ENCODE measurements around the gene CELF2. TPM values are rescaled to one million over a fixed set of nuclear protein-coding genes. Genes with fewer than 3 reads are reported as not detected.
A peak's percentile ranks its signal among the peaks of the same experiment; 100 is the strongest.

The CELF2 gene
- total RNA-seq, 1 donor from 2014 or later: 14.4 TPM

DNA sequence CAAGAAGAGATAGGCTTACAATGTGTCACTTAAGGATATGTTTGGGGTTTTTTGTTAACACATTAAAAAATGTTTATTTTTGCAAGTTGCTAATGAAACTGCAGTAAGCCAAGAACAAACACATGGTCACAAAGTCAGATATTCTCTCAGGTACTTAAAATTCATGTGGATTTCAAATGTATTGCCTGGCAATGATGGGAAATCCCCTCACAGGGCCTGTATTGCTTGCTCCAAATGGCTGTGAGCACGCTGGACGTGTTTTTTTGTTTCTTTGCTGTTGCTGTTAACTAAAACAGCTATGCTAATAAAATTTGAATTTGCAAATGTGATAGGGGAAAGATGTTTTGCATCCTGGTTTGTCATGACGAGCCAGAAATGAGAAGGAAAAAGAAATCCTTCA is 3.8 kb upstream of the CELF2 start:
- TF ChIP-seq, protein P1, sequence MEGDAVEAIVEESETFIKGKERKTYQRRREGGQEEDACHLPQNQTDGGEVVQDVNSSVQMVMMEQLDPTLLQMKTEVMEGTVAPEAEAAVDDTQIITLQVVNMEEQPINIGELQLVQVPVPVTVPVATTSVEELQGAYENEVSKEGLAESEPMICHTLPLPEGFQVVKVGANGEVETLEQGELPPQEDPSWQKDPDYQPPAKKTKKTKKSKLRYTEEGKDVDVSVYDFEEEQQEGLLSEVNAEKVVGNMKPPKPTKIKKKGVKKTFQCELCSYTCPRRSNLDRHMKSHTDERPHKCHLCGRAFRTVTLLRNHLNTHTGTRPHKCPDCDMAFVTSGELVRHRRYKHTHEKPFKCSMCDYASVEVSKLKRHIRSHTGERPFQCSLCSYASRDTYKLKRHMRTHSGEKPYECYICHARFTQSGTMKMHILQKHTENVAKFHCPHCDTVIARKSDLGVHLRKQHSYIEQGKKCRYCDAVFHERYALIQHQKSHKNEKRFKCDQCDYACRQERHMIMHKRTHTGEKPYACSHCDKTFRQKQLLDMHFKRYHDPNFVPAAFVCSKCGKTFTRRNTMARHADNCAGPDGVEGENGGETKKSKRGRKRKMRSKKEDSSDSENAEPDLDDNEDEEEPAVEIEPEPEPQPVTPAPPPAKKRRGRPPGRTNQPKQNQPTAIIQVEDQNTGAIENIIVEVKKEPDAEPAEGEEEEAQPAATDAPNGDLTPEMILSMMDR (conservative IDR thresholded peaks at IDR 0.05): no peak
- no peak overlapping the region for H3K27ac Mint-ChIP-seq
- no peaks in the 10 kb centered on the region for H3K36me3 Mint-ChIP-seq
- peaks cover 75% of the 10 kb centered on the region for H3K27me3 Mint-ChIP-seq
- no peak overlapping the region for H3K4me3 Mint-ChIP-seq
- H3K4me1 Mint-ChIP-seq (ENCODE audit: unreplicated experiment): peaks cover 11% of the 10 kb centered on the region
- H3K9me3 Mint-ChIP-seq: no peaks in the 10 kb centered on the region
- no peak for DNase-seq (ENCODE audit: extremely low spot score, unreplicated experiment)

DNA sequence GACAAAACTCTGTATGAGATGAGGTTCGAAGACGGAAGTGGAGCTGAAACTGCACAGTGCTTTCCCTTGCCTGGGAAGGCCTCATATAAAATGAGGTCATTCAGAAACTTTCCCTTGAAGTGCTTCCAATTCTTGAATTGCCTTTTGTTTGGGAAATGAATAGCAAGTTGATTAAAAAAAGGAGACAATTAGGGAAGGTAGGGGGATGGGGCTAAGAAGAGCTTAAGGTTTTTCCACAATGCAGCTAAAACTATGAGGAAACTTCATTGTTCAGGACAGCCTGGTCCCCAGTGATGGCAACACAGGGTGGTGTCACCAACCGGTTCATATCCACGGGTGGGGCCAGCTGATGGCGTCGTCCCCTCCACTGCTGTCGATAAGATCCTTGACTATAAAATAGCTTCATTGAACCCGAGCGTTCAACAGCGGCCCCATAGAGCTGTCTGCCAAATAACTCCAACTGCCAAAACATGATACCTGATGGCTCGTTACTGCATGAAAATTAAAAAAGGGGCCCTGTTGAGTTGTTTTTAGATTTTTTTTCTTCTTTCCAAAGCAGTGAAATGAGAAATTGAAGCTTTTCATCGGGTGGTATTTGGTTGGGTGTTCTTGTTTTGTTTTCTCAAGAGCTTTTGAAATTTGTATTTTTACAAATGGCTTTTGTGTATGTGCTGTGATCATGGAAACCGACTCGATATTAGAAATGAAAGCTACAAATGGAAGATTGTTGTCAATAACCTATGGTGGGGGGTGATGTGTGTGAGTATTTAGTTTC is 2.8 kb upstream of the CELF2 start:
- no peak overlapping the region for H3K4me3 Mint-ChIP-seq
- no peaks in the 10 kb centered on the region for H3K9me3 Mint-ChIP-seq
- TF ChIP-seq, protein P1 (conservative IDR thresholded peaks at IDR 0.05): no peak
- H3K36me3 Mint-ChIP-seq: no peaks in the 10 kb centered on the region
- peaks cover 79% of the 10 kb centered on the region for H3K27me3 Mint-ChIP-seq
- peaks cover 11% of the 10 kb centered on the region for H3K4me1 Mint-ChIP-seq (ENCODE audit: unreplicated experiment)
- no peak for DNase-seq (ENCODE audit: extremely low spot score, unreplicated experiment)
- no peak overlapping the region for H3K27ac Mint-ChIP-seq

DNA sequence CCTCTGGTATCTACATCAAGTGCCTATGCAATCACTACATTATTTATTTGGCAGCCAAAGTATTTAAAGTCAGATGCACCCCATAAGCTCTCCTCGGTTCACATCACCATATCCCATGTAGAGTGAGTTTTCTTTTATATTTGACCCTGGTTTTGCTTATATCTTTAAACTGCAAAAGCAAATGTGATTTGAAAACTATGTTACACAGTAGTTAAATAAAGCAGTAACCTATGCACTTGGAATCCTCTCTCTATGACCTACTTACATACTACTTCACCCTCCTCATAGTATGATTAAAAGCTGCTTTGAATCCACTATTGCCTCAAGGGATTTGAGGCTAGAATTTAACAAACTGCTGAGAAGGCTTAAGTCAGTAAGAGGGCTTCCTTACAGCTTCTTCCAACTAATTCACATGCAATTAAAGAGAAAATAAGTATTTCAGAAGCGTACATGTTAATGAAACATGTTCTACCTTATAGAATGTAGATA is 2.2 kb upstream of the CELF2 start:
- Mint-ChIP-seq H3K27me3 (peaks cover 82% of the 10 kb centered on the region), H3K27ac (no peak overlapping the region), H3K9me3 (no peaks in the 10 kb centered on the region)

DNA sequence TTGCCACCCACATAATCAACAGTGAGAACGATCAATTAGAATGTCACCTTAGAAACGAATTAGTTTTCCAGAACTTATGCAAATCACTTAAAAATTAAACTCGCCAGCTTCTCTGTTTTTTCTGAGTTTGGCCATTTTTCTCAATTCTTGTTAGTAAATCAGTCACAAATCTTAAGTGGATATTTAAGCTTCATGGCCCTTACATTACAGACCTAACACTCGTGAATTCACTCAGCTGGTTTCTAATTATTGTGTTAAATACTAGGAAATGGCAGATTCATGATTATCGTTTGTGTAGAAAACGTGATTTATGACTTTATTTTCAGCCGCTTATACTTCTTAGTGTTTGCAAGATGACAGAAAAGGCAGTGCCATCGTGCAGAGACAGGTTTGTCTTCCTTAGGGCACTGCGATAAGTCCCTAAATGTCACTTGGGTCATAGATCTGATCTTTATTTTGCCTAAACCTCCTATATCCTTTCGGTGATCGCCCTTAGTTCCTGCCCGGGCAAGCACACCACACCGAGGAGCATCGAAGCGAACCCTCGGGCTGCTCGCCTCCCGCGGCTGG is 587 bp upstream of the CELF2 start:
- Mint-ChIP-seq H3K9me3 (no peaks in the 10 kb centered on the region), H3K4me1 (ENCODE audit: unreplicated experiment) (peaks cover 8% of the 10 kb centered on the region), H3K27me3 (peaks cover 82% of the 10 kb centered on the region), H3K27ac (no peak overlapping the region), H3K36me3 (no peaks in the 10 kb centered on the region), H3K4me3 (peak overlapping the region; percentile 88)
- TF ChIP-seq, protein P1 (conservative IDR thresholded peaks at IDR 0.05): no peak
- no peak for DNase-seq (ENCODE audit: extremely low spot score, unreplicated experiment)

More for the DNA sequence above, 2.2 kb upstream of the CELF2 start:
- no peak overlapping the region for H3K4me3 Mint-ChIP-seq
- H3K4me1 Mint-ChIP-seq (ENCODE audit: unreplicated experiment): peaks cover 11% of the 10 kb centered on the region
- no peak for DNase-seq (ENCODE audit: extremely low spot score, unreplicated experiment)
- no peaks in the 10 kb centered on the region for H3K36me3 Mint-ChIP-seq
- TF ChIP-seq, protein P1 (conservative IDR thresholded peaks at IDR 0.05): no peak

DNA sequence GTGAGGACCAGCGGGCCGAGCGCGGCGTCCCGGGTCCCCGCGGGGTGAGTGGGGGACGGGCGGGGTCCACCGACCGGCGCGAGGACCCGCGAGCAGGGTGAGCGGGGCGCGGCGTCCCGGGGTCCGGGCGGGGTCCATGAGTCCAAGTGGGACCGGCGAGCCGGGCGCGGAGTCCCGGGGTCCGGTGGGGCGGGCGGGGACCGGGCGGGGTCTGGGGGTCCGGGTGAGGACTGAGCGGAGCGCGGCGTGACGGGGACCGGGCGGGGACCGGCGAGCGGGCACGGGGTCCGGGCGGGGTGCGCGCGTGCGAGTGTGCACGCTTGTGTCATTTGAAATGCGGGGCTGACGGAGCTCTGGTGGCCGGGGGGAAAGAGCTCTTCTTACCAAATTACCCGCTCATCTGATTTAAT is 765 bp downstream of the CELF2 start:
- Mint-ChIP-seq H3K27ac (peak overlapping the region; percentile 27), H3K4me3 (peak overlapping the region; percentile 82), H3K4me1 (ENCODE audit: unreplicated experiment) (peaks cover 4% of the 10 kb centered on the region), H3K36me3 (no peaks in the 10 kb centered on the region), H3K27me3 (peaks cover 82% of the 10 kb centered on the region), H3K9me3 (no peaks in the 10 kb centered on the region)
- no peak for DNase-seq (ENCODE audit: extremely low spot score, unreplicated experiment)
- TF ChIP-seq, protein P1 (conservative IDR thresholded peaks at IDR 0.05): no peak

Data from type B pancreatic cell (in vitro differentiated cells).